WTC11 (cell line): ENCODE measurements around the gene MRS2.

ENCODE experiments used
- ETV6 ChIP-seq: sonication (generic); formaldehyde crosslinking; IDR thresholded peaks from 2 replicates; pipeline ENCODE4 v1.8.1; 2022; ENCODE audit warnings: mild to moderate bottlenecking, missing genetic modification reagents
- MXD4 ChIP-seq: fragments of 250-450 bp; sonication (Bioruptor Pico); IDR thresholded peaks from 2 replicates; pipeline ENCODE4 v1.8.0; 2021; ENCODE audit warnings: mild to moderate bottlenecking, moderate library complexity, borderline replicate concordance
- TF ChIP-seq, protein P1 (sequence below): sonication (generic); formaldehyde crosslinking; IDR thresholded peaks from 2 replicates; pipeline ENCODE4 v1.8.1; 2022; ENCODE audit warnings: low read depth, missing genetic modification reagents, borderline replicate concordance
- TF ChIP-seq, protein P2 (sequence below): fragments of 200-600 bp; IDR thresholded peaks from 2 replicates; pipeline ENCODE4 v1.8.0; 2022; ENCODE audit warnings: antibody characterized with exemption
- TF ChIP-seq, protein P3 (sequence below): sonication (generic); formaldehyde crosslinking; IDR thresholded peaks from 2 replicates; pipeline ENCODE4 v1.8.1; 2022; ENCODE audit warnings: mild to moderate bottlenecking, moderate library complexity, missing genetic modification reagents

DNA sequence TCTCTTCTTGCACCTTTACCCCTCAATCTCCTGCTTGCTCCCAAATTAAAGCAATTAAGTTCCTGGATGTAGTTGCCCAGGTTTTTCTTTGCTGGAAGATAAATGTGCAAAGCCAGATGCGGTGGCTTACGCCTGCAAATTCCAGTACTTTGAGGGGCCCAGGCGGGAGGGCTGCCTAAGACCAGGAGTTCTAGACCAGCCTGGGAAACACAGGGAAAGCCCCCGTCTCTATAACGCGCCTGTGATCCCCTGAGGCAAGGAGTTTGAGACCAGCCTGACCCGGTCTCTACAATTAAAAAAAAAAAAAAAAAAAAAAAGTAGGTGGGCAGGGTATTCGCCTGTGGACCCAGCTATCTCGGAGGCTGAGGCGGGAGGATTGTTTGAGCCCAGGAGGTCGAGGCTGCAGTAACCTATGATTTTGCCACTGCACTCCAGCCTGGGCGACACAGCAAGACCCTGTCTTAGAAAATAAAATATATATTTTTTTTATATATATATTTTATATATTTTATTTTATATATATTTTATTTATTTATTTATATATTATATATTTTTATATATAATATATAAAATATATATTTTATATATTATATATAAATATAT is 44.4 kb upstream of the MRS2 start:
- TF ChIP-seq MXD4 (CRISPR knock-in tag): no peak
- TF ChIP-seq, protein P1, sequence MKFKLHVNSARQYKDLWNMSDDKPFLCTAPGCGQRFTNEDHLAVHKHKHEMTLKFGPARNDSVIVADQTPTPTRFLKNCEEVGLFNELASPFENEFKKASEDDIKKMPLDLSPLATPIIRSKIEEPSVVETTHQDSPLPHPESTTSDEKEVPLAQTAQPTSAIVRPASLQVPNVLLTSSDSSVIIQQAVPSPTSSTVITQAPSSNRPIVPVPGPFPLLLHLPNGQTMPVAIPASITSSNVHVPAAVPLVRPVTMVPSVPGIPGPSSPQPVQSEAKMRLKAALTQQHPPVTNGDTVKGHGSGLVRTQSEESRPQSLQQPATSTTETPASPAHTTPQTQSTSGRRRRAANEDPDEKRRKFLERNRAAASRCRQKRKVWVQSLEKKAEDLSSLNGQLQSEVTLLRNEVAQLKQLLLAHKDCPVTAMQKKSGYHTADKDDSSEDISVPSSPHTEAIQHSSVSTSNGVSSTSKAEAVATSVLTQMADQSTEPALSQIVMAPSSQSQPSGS (CRISPR knock-in tag): no peak
- TF ChIP-seq, protein P2, sequence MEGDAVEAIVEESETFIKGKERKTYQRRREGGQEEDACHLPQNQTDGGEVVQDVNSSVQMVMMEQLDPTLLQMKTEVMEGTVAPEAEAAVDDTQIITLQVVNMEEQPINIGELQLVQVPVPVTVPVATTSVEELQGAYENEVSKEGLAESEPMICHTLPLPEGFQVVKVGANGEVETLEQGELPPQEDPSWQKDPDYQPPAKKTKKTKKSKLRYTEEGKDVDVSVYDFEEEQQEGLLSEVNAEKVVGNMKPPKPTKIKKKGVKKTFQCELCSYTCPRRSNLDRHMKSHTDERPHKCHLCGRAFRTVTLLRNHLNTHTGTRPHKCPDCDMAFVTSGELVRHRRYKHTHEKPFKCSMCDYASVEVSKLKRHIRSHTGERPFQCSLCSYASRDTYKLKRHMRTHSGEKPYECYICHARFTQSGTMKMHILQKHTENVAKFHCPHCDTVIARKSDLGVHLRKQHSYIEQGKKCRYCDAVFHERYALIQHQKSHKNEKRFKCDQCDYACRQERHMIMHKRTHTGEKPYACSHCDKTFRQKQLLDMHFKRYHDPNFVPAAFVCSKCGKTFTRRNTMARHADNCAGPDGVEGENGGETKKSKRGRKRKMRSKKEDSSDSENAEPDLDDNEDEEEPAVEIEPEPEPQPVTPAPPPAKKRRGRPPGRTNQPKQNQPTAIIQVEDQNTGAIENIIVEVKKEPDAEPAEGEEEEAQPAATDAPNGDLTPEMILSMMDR: no peak
- TF ChIP-seq, protein P3, sequence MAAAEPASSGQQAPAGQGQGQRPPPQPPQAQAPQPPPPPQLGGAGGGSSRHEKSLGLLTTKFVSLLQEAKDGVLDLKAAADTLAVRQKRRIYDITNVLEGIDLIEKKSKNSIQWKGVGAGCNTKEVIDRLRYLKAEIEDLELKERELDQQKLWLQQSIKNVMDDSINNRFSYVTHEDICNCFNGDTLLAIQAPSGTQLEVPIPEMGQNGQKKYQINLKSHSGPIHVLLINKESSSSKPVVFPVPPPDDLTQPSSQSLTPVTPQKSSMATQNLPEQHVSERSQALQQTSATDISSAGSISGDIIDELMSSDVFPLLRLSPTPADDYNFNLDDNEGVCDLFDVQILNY (CRISPR knock-in tag): no peak
- no peak for TF ChIP-seq ETV6
